IMR-90 (cell line): ENCODE results near the gene FBRSL1. TPM values are rescaled to one million over a fixed set of nuclear protein-coding genes. Genes with fewer than 3 reads are reported as not detected.

Experiments used
- ATAC-seq: fragments of 200-7000 bp; cut with Tn5 transposase; 2 replicates; pipeline ENCODE4 v1.9.1; 2020; ENCODE audit warnings: low read depth, mild to moderate bottlenecking, moderate library complexity
- BruUV-seq: library from RNA; stranded (reverse); fragments of 400-500 nt; replicated peaks from 2 replicates; lab custom pipeline; 2021; lab: Mats Ljungman, UMichigan
- CTCF ChIA-PET: fragments of 300-600 bp; formaldehyde crosslinking; extraction: SDS; loops from one replicate; lab custom pipeline; 2021; ENCODE audit warnings: antibody characterized with exemption; lab: Yijun Ruan, JAX
- POLR2A ChIA-PET: fragments of 300-600 bp; sonication (Branson Sonifier 250); formaldehyde crosslinking; loops from one replicate; lab custom pipeline; 2022; ENCODE audit warnings: antibody characterized with exemption; ENCODE audit not compliant: unreplicated experiment; lab: Charles Lee
- DNase-seq: peaks from one replicate; pipeline ENCODE4 v3.0.0; 2013
- H2AFZ ChIP-seq: replicated peaks from 2 replicates; pipeline ENCODE3; 2013; ENCODE audit warnings: low read length, mild to moderate bottlenecking; ENCODE audit not compliant: poor library complexity
- H2AK5ac ChIP-seq: 2 replicates; pipeline ENCODE4 v1.6.1; 2013; ENCODE audit warnings: low read depth, low read length, inconsistent platforms
- H2AK9ac ChIP-seq: replicated peaks from 2 replicates; pipeline ENCODE3; 2013; ENCODE audit warnings: mild to moderate bottlenecking, low read depth, low read length, moderate library complexity; ENCODE audit not compliant: poor library complexity
- H2BK120ac ChIP-seq: 2 replicates; pipeline ENCODE4 v1.6.1; 2013; ENCODE audit warnings: low read depth, low read length, inconsistent platforms
- H2BK15ac ChIP-seq: 3 replicates; pipeline ENCODE4 v1.6.1; 2013; ENCODE audit warnings: low read depth, low read length, inconsistent platforms
- H2BK20ac ChIP-seq: 2 replicates; pipeline ENCODE4 v1.6.1; 2013; ENCODE audit warnings: low read depth, mild to moderate bottlenecking, inconsistent platforms, low read length, moderate library complexity
- H2BK5ac ChIP-seq: 2 replicates; pipeline ENCODE4 v1.6.1; 2013; ENCODE audit warnings: mild to moderate bottlenecking, low read depth, low read length, inconsistent platforms; ENCODE audit not compliant: poor library complexity, severe bottlenecking
- H3K14ac ChIP-seq: replicated peaks from 2 replicates; pipeline ENCODE4 v1.6.1; 2013; ENCODE audit warnings: low read depth, low read length, inconsistent platforms
- H3K18ac ChIP-seq: 2 replicates; pipeline ENCODE4 v1.6.1; 2013; ENCODE audit warnings: low read depth, low read length, control low read depth
- H3K23ac ChIP-seq: 2 replicates; pipeline ENCODE4 v1.6.1; 2013; ENCODE audit warnings: low read depth, low read length, inconsistent platforms
- H3K27ac ChIP-seq: 2 replicates; pipeline ENCODE4 v1.5.1; 2013; ENCODE audit warnings: mild to moderate bottlenecking, control low read depth, low read length; ENCODE audit not compliant: insufficient read depth
- H3K27me3 ChIP-seq: 2 replicates; pipeline ENCODE4 v1.6.1; 2013; ENCODE audit warnings: low read length; ENCODE audit not compliant: control insufficient read depth, insufficient read depth
- H3K36me3 ChIP-seq: 2 replicates; pipeline ENCODE4 v1.6.1; 2013; ENCODE audit warnings: low read length, mixed read lengths; ENCODE audit not compliant: control insufficient read depth, insufficient read depth
- H3K4ac ChIP-seq: 2 replicates; pipeline ENCODE4 v1.6.1; 2013; ENCODE audit warnings: low read depth, low read length, inconsistent platforms
- H3K4me1 ChIP-seq: 2 replicates; pipeline ENCODE4 v1.6.1; 2013; ENCODE audit warnings: low read length, mixed read lengths; ENCODE audit not compliant: control insufficient read depth, insufficient read depth
- H3K4me2 ChIP-seq: 2 replicates; pipeline ENCODE4 v1.6.1; 2013; ENCODE audit warnings: low read depth, mild to moderate bottlenecking, control low read depth, low read length, moderate library complexity
- H3K4me3 ChIP-seq: 2 replicates; pipeline ENCODE4 v1.5.1; 2013; ENCODE audit warnings: low read depth, mild to moderate bottlenecking, control low read depth, low read length, moderate library complexity; ENCODE audit not compliant: insufficient read depth
- H3K56ac ChIP-seq: 2 replicates; pipeline ENCODE4 v1.6.1; 2013; ENCODE audit warnings: low read length, inconsistent platforms; ENCODE audit not compliant: insufficient read depth; ENCODE audit errors: extremely low read depth
- H3K79me1 ChIP-seq, 2 experiments: 2 replicates each; pipeline ENCODE4 v1.6.1; 2013; ENCODE audit warnings: low read length in 2 of 2, inconsistent platforms in 1 of 2, low read depth in 1 of 2
- H3K9ac ChIP-seq: 2 replicates; pipeline ENCODE4 v1.6.1; 2013; ENCODE audit warnings: low read depth, low read length, control low read depth
- H3K9me1 ChIP-seq: 2 replicates; pipeline ENCODE4 v1.6.1; 2013; ENCODE audit warnings: low read length, inconsistent platforms; ENCODE audit not compliant: insufficient read depth
- H3K9me3 ChIP-seq: 2 replicates; pipeline ENCODE4 v1.6.1; 2013; ENCODE audit warnings: low read length; ENCODE audit not compliant: control insufficient read depth, insufficient read depth
- H4K20me1 ChIP-seq: 2 replicates; pipeline ENCODE4 v1.6.1; 2013; ENCODE audit warnings: low read length, inconsistent platforms; ENCODE audit not compliant: insufficient read depth
- H4K5ac ChIP-seq: 2 replicates; pipeline ENCODE4 v1.6.1; 2013; ENCODE audit warnings: mild to moderate bottlenecking, low read depth, low read length, control low read depth
- H4K8ac ChIP-seq, 2 experiments: 2 replicates each; pipeline ENCODE4 v1.6.1; 2013; ENCODE audit warnings: low read depth in 2 of 2, low read length in 2 of 2, control low read depth in 1 of 2, inconsistent platforms in 1 of 2
- H4K91ac ChIP-seq: 2 replicates; pipeline ENCODE4 v1.6.1; 2013; ENCODE audit warnings: low read depth, low read length, inconsistent platforms; ENCODE audit not compliant: insufficient read depth
- MXI1 ChIP-seq: IDR thresholded peaks from 2 replicates; pipeline ENCODE4 v1.6.1; 2012; ENCODE audit warnings: low read depth, mild to moderate bottlenecking, low read length, moderate library complexity, borderline replicate concordance
- WGBS, 2 experiments: methylation state at CpG; one replicate each; pipeline versions ENCODE4 v1.1.5 to v1.1.7; 2013; ENCODE audit warnings: missing lambda C conversion rate in 2 of 2; ENCODE audit not compliant: insufficient read length in 1 of 2; ENCODE audit errors: extremely low coverage in 2 of 2; 5-methylcytosine and 5-hydroxymethylcytosine counted together
- dilution Hi-C: fragments of 300-500 bp; cut with HindIII; formaldehyde crosslinking; loops from one replicate; pipeline ENCODE4 v1.14.3; 2018; ENCODE audit warnings: low sequenced_read_pairs; ENCODE audit not compliant: unreplicated experiment
- in situ Hi-C: fragments of 300-500 bp; cut with MboI; formaldehyde crosslinking; loops from 3 replicates; pipeline ENCODE4 v1.14.3; 2019; ENCODE audit warnings: low sequenced_read_pairs, inconsistent platforms, mixed read lengths
- intact Hi-C: fragments of 100-400 bp; cut with micrococcal nuclease; formaldehyde crosslinking; loops from 2 replicates; pipeline ENCODE4 v1.10.0; 2022
- polyA plus RNA-seq, 3 experiments: library from polyadenylated mRNA; depleted of rRNA; stranded (reverse); fragments of >200 nt; gene quantifications; 2 replicates each; pipeline ENCODE4 v1.2.3, GENCODE V29; 2012; ENCODE audit warnings: low replicate concordance in 1 of 3
- total RNA-seq: library from RNA; depleted of rRNA; stranded (reverse); fragments of >200 nt; gene quantifications from 2 replicates; pipeline ENCODE4 v1.2.3, GENCODE V29; 2012

The FBRSL1 gene
- total and polyA plus RNA-seq, 2 of the 4 experiments (the other 2 are of a cell fraction) = 0.36 to 10.8 TPM

- in situ Hi-C loops (no loop called here), intact Hi-C loops (no loop called here), dilution Hi-C loops (no loop called here)
- ATAC-seq (no peak), DNase-seq (no peak)
- Histone ChIP-seq H4K8ac (no peak overlapping the region), H2AK9ac (no peak overlapping the region), H3K14ac (no peak overlapping the region), H3K4me3 (no peak overlapping the region), H2BK5ac (no peak overlapping the region), H3K18ac (no peak overlapping the region), H3K79me1 (no peaks in the 10 kb centered on the region), H3K9ac (no peak overlapping the region), H3K4me2 (no peak overlapping the region), H2AK5ac (no peak overlapping the region), H3K27me3 (no peaks in the 10 kb centered on the region), H3K4ac (no peak overlapping the region), H4K5ac (no peak overlapping the region), H3K4me1 (no peaks in the 10 kb centered on the region), H4K91ac (no peak overlapping the region), H3K23ac (no peak overlapping the region), H4K20me1 (no peaks in the 10 kb centered on the region; the same call in 1 of the 2 replicates), H2BK15ac (no peak overlapping the region), H3K9me1 (no peaks in the 10 kb centered on the region), H2BK120ac (no peak overlapping the region), H2AFZ (no peak overlapping the region), H3K27ac (no peak overlapping the region), H2BK20ac (no peak overlapping the region), H3K36me3 (peaks cover 5% of the 10 kb centered on the region; the same call in 1 of the 2 replicates), H3K9me3 (no peaks in the 10 kb centered on the region), H3K56ac (no peak overlapping the region)
- TF ChIP-seq MXI1 = no peak
- BruUV-seq = no TSS peak
- POLR2A ChIA-PET = no interaction called here
- CTCF ChIA-PET = no interaction called here
- WGBS, 2 experiments = 86% methylated on average over 16 of the region's 30 CpGs; no CpG with 5 or more reads in 1 of the 2 experiments
These were observed 61.1 kb downstream of the FBRSL1 start for GRCh38 chr12:132550830-132551640.
